ENCODE results near the gene TP53INP2. TPM values are rescaled to one million over a fixed set of nuclear protein-coding genes. Genes with fewer than 3 reads are reported as not detected.

Gene TP53INP2
- total and polyA plus RNA-seq, 2 of the 13 experiments (the other 11 are each of a cell fraction or from before 2014, with no cell fraction given), result 5.2 to 18.8 TPM

DNA sequence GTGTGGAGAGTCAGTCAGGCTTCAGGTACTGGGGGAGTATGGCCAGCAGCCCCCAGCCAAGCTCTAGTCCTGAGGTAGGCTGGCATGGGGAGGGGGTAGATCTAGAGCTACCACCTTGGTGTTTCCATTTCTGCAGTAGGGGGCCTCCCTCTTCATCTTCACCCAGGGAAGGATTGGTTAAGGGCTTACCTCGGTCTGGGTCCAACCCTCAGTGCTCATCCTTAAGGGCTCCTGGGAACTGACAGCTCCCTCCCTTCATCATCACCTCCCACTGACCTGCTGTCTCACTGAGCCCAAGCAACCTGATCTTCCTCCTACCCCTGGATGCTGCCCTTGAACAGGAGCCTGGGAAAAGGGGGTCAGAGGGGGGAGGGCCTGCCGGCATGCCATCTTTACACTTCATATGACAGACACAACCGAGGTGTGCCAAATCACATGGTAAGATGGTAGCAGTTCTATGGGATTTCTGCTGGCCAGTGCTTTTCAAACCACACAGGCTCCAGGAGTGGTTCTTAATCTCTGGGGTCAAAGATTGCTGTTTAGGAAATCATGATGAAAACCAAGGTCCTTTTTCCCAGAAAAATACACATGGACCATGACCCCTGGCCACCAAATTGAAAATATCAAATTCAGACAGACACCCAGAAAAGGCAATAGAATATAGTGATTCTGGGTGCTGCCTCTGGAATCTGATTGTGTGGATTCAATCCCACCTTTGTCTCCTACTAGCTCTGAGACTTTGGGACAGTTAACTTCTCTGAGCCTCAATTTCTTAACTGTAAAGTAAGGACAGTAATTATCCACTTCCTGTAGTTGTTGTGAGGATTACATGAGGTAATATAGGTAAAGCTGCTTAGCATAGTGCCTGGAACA is 3.0 kb downstream of the TP53INP2 start (continued):
- TF ChIP-seq, protein P1, sequence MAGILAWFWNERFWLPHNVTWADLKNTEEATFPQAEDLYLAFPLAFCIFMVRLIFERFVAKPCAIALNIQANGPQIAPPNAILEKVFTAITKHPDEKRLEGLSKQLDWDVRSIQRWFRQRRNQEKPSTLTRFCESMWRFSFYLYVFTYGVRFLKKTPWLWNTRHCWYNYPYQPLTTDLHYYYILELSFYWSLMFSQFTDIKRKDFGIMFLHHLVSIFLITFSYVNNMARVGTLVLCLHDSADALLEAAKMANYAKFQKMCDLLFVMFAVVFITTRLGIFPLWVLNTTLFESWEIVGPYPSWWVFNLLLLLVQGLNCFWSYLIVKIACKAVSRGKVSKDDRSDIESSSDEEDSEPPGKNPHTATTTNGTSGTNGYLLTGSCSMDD (CRISPR knock-in tag; IDR thresholded peaks at IDR 0.05), result 0 out of 2 replicates have a peak, but pooled peaks have one; percentile 19
- TF ChIP-seq, protein P2, sequence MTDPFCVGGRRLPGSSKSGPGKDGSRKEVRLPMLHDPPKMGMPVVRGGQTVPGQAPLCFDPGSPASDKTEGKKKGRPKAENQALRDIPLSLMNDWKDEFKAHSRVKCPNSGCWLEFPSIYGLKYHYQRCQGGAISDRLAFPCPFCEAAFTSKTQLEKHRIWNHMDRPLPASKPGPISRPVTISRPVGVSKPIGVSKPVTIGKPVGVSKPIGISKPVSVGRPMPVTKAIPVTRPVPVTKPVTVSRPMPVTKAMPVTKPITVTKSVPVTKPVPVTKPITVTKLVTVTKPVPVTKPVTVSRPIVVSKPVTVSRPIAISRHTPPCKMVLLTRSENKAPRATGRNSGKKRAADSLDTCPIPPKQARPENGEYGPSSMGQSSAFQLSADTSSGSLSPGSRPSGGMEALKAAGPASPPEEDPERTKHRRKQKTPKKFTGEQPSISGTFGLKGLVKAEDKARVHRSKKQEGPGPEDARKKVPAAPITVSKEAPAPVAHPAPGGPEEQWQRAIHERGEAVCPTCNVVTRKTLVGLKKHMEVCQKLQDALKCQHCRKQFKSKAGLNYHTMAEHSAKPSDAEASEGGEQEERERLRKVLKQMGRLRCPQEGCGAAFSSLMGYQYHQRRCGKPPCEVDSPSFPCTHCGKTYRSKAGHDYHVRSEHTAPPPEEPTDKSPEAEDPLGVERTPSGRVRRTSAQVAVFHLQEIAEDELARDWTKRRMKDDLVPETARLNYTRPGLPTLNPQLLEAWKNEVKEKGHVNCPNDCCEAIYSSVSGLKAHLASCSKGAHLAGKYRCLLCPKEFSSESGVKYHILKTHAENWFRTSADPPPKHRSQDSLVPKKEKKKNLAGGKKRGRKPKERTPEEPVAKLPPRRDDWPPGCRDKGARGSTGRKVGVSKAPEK (CRISPR knock-in tag; IDR thresholded peaks at IDR 0.05; ENCODE audit: borderline replicate concordance), result no peak
- TF ChIP-seq, protein P3, sequence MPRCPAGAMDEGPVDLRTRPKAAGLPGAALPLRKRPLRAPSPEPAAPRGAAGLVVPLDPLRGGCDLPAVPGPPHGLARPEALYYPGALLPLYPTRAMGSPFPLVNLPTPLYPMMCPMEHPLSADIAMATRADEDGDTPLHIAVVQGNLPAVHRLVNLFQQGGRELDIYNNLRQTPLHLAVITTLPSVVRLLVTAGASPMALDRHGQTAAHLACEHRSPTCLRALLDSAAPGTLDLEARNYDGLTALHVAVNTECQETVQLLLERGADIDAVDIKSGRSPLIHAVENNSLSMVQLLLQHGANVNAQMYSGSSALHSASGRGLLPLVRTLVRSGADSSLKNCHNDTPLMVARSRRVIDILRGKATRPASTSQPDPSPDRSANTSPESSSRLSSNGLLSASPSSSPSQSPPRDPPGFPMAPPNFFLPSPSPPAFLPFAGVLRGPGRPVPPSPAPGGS (CRISPR knock-in tag; IDR thresholded peaks at IDR 0.05), result 0 out of 2 replicates have a peak, but pooled peaks have one; percentile 1
- TF ChIP-seq, protein P4, sequence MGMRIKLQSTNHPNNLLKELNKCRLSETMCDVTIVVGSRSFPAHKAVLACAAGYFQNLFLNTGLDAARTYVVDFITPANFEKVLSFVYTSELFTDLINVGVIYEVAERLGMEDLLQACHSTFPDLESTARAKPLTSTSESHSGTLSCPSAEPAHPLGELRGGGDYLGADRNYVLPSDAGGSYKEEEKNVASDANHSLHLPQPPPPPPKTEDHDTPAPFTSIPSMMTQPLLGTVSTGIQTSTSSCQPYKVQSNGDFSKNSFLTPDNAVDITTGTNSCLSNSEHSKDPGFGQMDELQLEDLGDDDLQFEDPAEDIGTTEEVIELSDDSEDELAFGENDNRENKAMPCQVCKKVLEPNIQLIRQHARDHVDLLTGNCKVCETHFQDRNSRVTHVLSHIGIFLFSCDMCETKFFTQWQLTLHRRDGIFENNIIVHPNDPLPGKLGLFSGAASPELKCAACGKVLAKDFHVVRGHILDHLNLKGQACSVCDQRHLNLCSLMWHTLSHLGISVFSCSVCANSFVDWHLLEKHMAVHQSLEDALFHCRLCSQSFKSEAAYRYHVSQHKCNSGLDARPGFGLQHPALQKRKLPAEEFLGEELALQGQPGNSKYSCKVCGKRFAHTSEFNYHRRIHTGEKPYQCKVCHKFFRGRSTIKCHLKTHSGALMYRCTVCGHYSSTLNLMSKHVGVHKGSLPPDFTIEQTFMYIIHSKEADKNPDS (CRISPR knock-in tag; IDR thresholded peaks at IDR 0.05), result no peak
- TF ChIP-seq MED13 (CRISPR knock-in tag; IDR thresholded peaks at IDR 0.05) (0 out of 2 replicates have a peak, but pooled peaks have one; percentile 38), MTA1 (CRISPR knock-in tag; IDR thresholded peaks at IDR 0.05; ENCODE audit: borderline replicate concordance) (peak; percentile 51), KMT2B (CRISPR knock-in tag; IDR thresholded peaks at IDR 0.05) (peak; percentile 75), ZNF7 (CRISPR knock-in tag; IDR thresholded peaks at IDR 0.05) (no peak), ZNF446 (CRISPR knock-in tag; IDR thresholded peaks at IDR 0.05) (peak; percentile 87; the same call in 1 of the 2 replicates), ZNF350 (CRISPR knock-in tag; IDR thresholded peaks at IDR 0.05; ENCODE audit: borderline replicate concordance, low read depth) (no peak), ZNF160 (CRISPR knock-in tag; IDR thresholded peaks at IDR 0.05) (peak; percentile 65; the same call in 1 of the 2 replicates), ZNF30 (CRISPR knock-in tag; IDR thresholded peaks at IDR 0.05) (no peak)
- TF ChIP-seq, protein P5, sequence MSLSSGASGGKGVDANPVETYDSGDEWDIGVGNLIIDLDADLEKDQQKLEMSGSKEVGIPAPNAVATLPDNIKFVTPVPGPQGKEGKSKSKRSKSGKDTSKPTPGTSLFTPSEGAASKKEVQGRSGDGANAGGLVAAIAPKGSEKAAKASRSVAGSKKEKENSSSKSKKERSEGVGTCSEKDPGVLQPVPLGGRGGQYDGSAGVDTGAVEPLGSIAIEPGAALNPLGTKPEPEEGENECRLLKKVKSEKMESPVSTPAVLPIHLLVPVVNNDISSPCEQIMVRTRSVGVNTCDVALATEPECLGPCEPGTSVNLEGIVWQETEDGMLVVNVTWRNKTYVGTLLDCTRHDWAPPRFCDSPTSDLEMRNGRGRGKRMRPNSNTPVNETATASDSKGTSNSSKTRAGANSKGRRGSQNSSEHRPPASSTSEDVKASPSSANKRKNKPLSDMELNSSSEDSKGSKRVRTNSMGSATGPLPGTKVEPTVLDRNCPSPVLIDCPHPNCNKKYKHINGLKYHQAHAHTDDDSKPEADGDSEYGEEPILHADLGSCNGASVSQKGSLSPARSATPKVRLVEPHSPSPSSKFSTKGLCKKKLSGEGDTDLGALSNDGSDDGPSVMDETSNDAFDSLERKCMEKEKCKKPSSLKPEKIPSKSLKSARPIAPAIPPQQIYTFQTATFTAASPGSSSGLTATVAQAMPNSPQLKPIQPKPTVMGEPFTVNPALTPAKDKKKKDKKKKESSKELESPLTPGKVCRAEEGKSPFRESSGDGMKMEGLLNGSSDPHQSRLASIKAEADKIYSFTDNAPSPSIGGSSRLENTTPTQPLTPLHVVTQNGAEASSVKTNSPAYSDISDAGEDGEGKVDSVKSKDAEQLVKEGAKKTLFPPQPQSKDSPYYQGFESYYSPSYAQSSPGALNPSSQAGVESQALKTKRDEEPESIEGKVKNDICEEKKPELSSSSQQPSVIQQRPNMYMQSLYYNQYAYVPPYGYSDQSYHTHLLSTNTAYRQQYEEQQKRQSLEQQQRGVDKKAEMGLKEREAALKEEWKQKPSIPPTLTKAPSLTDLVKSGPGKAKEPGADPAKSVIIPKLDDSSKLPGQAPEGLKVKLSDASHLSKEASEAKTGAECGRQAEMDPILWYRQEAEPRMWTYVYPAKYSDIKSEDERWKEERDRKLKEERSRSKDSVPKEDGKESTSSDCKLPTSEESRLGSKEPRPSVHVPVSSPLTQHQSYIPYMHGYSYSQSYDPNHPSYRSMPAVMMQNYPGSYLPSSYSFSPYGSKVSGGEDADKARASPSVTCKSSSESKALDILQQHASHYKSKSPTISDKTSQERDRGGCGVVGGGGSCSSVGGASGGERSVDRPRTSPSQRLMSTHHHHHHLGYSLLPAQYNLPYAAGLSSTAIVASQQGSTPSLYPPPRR (CRISPR knock-in tag; IDR thresholded peaks at IDR 0.05; ENCODE audit: borderline replicate concordance), result peak; percentile 37; the same call in 1 of the 2 replicates
